HCT116 (cell line): ENCODE results near the gene SLC38A8. TPM values are rescaled to one million over a fixed set of nuclear protein-coding genes. Genes with fewer than 3 reads are reported as not detected.

Experiments used
- ATAC-seq: fragments of 200-7000 bp; cut with Tn5 transposase; 2 replicates; pipeline ENCODE4 v1.9.1; 2020; ENCODE audit warnings: mild to moderate bottlenecking, moderate library complexity
- BruUV-seq: library from RNA; stranded (reverse); fragments of 400-500 nt; replicated peaks from 2 replicates; lab custom pipeline; 2021; lab: Mats Ljungman, UMichigan
- CTCF ChIA-PET: fragments of 300-600 bp; sonication (Branson Sonifier 250); formaldehyde crosslinking; loops from one replicate; lab custom pipeline; 2021; ENCODE audit warnings: antibody characterized with exemption; lab: Charles Lee
- POLR2A ChIA-PET: fragments of 300-600, 350-600 bp; sonication (Branson Sonifier 250); formaldehyde crosslinking; loops from one replicate; lab custom pipeline; 2021; ENCODE audit warnings: antibody characterized with exemption; lab: Charles Lee
- RAD21 ChIA-PET, 2 experiments: fragments of 300-600 bp; sonication (Branson Sonifier 250); formaldehyde crosslinking; loops; one replicate each; lab custom pipeline; 2023; ENCODE audit warnings: low total read pairs in 2 of 2; ENCODE audit not compliant: uncharacterized antibody in 2 of 2, unreplicated experiment in 2 of 2, low non-redundant PET in 1 of 2; lab: Charles Lee
- DNase-seq: peaks from one replicate; pipeline ENCODE4 v3.0.0-alpha.2; 2010; ENCODE audit warnings: low read depth, low spot score
- H2AFZ ChIP-seq: fragments of 200-600 bp; shearing (Covaris generic), sonication (generic); 2 replicates; pipeline ENCODE4 v1.6.1; 2017; ENCODE audit warnings: low read depth, mixed run types, mixed read lengths, antibody characterized with exemption, low read length; ENCODE audit not compliant: poor library complexity, severe bottlenecking
- H3K27ac ChIP-seq: 2 replicates; pipeline ENCODE4 v1.5.1; 2012; ENCODE audit warnings: low read depth, low read length
- H3K27me3 ChIP-seq: fragments of 200-600 bp; sonication (generic); 2 replicates; pipeline ENCODE4 v1.6.1; 2016; ENCODE audit warnings: mixed run types, low read length, mixed read lengths; ENCODE audit not compliant: insufficient read depth
- H3K36me3 ChIP-seq, 2 experiments: fragments of 200-500 bp in 1 of 2; fragments of 200-600 bp in 1 of 2; sonication (Bioruptor generic) in 1 of 2; sonication (generic) in 1 of 2; 2 replicates each; pipeline versions ENCODE4 v1.5.1 to v1.6.1; 2014 to 2016; ENCODE audit warnings: low read length in 2 of 2, inconsistent platforms in 1 of 2, mixed read lengths in 1 of 2, mixed run types in 1 of 2; ENCODE audit not compliant: insufficient read depth in 2 of 2, control insufficient read depth in 1 of 2
- H3K4me1 ChIP-seq, 2 experiments: fragments of 200-600 bp in 1 of 2; sonication (generic) in 1 of 2; 2 replicates each; pipeline versions ENCODE4 v1.5.1 to v1.6.1; 2012 to 2017; ENCODE audit warnings: low read length in 2 of 2, inconsistent platforms in 1 of 2, mild to moderate bottlenecking in 1 of 2, mixed read lengths in 1 of 2, mixed run types in 1 of 2, moderate library complexity in 1 of 2; ENCODE audit not compliant: insufficient read depth in 2 of 2, control insufficient read depth in 1 of 2
- H3K4me2 ChIP-seq: fragments of 200-600 bp; sonication (generic); 2 replicates; pipeline ENCODE4 v1.6.1; 2017; ENCODE audit warnings: mixed run types, low read length, mixed read lengths
- H3K4me3 ChIP-seq, 2 experiments: fragments of 200-600 bp in 1 of 2; sonication (generic) in 1 of 2; replicated peaks in 1 of 2; 2 replicates each; pipeline ENCODE4 v1.5.1; 2011 to 2016; ENCODE audit warnings: low read length in 2 of 2, control low read depth in 1 of 2, low read depth in 1 of 2, mild to moderate bottlenecking in 1 of 2, mixed read lengths in 1 of 2, mixed run types in 1 of 2
- H3K79me2 ChIP-seq: fragments of 200-600 bp; sonication (generic); 2 replicates; pipeline ENCODE4 v1.6.1; 2017; ENCODE audit warnings: mild to moderate bottlenecking, mixed run types, low read length, moderate library complexity, mixed read lengths; ENCODE audit not compliant: insufficient read depth
- H3K9ac ChIP-seq: fragments of 200-600 bp; sonication (generic); 2 replicates; pipeline ENCODE4 v1.6.1; 2016; ENCODE audit warnings: low read length, mixed read lengths
- H3K9me2 ChIP-seq: fragments of 200-600 bp; sonication (generic), shearing (Covaris generic); 2 replicates; pipeline ENCODE4 v1.6.1; 2017; ENCODE audit warnings: mixed run types, mild to moderate bottlenecking, moderate library complexity; ENCODE audit not compliant: insufficient read depth
- H3K9me3 ChIP-seq, 2 experiments: fragments of 200-500 bp in 1 of 2; fragments of 200-600 bp in 1 of 2; sonication (Bioruptor generic) in 1 of 2; sonication (generic) in 1 of 2; 2 replicates each; pipeline ENCODE4 v1.6.1; 2014 to 2017; ENCODE audit warnings: low read length in 2 of 2, mixed read lengths in 2 of 2, inconsistent platforms in 1 of 2, low read depth in 1 of 2, mild to moderate bottlenecking in 1 of 2, mixed run types in 1 of 2, moderate library complexity in 1 of 2; ENCODE audit not compliant: control insufficient read depth in 1 of 2, insufficient read depth in 1 of 2
- H4K20me1 ChIP-seq: fragments of 200-600 bp; sonication (generic), shearing (Covaris generic); 2 replicates; pipeline ENCODE4 v1.6.1; 2017; ENCODE audit warnings: mixed run types, mild to moderate bottlenecking, moderate library complexity; ENCODE audit not compliant: insufficient read depth
- EZH2 ChIP-seq: fragments of 200-600 bp; sonication (generic); IDR thresholded peaks from 2 replicates; pipeline ENCODE4 v1.6.1; 2017; ENCODE audit warnings: antibody characterized with exemption, mixed run types
- EZH2phosphoT487 ChIP-seq: fragments of 200-600 bp; IDR thresholded peaks from 2 replicates; pipeline ENCODE4 v1.6.1; 2018; ENCODE audit warnings: antibody characterized with exemption, borderline replicate concordance
- RAD21 ChIP-seq: IDR thresholded peaks from 2 replicates; pipeline ENCODE4 v1.6.1; 2012; ENCODE audit warnings: low read depth, mild to moderate bottlenecking
- SIN3A ChIP-seq: IDR thresholded peaks from 2 replicates; pipeline ENCODE4 v1.6.1; 2012; ENCODE audit warnings: low read depth
- SP1 ChIP-seq: IDR thresholded peaks from 2 replicates; pipeline ENCODE4 v1.6.1; 2012; ENCODE audit warnings: low read depth
- ZFX ChIP-seq: fragments of 450-650 bp; IDR thresholded peaks from 2 replicates; pipeline ENCODE4 v1.6.1; 2017
- intact Hi-C: fragments of 100-400 bp; cut with micrococcal nuclease; formaldehyde crosslinking; loops from 2 replicates; pipeline ENCODE4 v1.10.0; 2022
- total RNA-seq: library from RNA; stranded (reverse); gene quantifications from one replicate; pipeline ENCODE4 v1.2.1, GENCODE V29; 2021; ENCODE audit not compliant: unreplicated experiment
- TF ChIP-seq, protein P1 (sequence below): IDR thresholded peaks from 2 replicates; pipeline ENCODE4 v1.6.1; 2012; ENCODE audit warnings: low read depth
- TF ChIP-seq, protein P2 (sequence below): IDR thresholded peaks from 2 replicates; pipeline ENCODE4 v1.6.1; 2012

SLC38A8 gene
- total RNA-seq, 1 experiment from 2014 or later: not detected

DNA sequence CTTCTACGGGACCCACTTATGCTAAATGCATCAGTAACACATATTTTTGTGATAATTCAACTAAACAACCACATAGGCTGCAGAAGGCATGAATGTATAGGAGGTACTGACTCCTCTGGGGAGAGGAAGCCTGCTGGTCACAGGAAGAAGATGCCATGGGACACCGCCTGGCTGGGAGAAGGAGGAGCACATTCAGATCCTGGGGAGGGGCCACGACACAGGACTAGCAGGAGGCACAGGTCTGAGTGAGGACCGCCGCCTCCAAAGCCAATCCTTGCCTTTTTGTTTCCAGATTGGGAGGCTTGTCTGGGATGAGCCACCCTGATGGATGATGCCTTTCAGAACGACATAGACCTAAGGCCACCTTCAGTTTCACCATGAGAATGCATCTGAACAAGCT is 39.5 kb upstream of the SLC38A8 start:
- H3K36me3 ChIP-seq: peaks cover 27 to 52% of the 10 kb centered on the region in 2 experiments
- peak; percentile 28; the same call in 1 of the 2 replicates for ATAC-seq
- H3K9me3 ChIP-seq: no peaks in the 10 kb centered on the region
- ChIA-PET POLR2A (no interaction called here), RAD21 (no interaction called here), CTCF (interaction anchor here (1.4 kb wide), 1 partner anchor 195 kb away, joined by 3 read pairs; no protein-coding TSS in a partner anchor)
- no peaks in the 10 kb centered on the region for H3K9me2 ChIP-seq
- H3K79me2 ChIP-seq: 0 out of 2 replicates have a peak, but pooled peaks cover 6% of the 10 kb centered on the region
- H3K4me1 ChIP-seq: no peaks in the 10 kb centered on the region
- H3K27ac ChIP-seq: no peak overlapping the region
- DNase-seq: no peak
- H3K4me2 ChIP-seq: no peak overlapping the region
- intact Hi-C loops: no loop called here
- H2AFZ ChIP-seq: no peak overlapping the region
- no peak overlapping the region for H3K9ac ChIP-seq
- no peaks in the 10 kb centered on the region for H3K27me3 ChIP-seq
- H3K4me3 ChIP-seq: no peak overlapping the region
- TF ChIP-seq SIN3A (no peak), EZH2 (no peak), EZH2phosphoT487 (no peak), RAD21 (no peak), ZFX (no peak), SP1 (no peak)
- TF ChIP-seq, protein P1, sequence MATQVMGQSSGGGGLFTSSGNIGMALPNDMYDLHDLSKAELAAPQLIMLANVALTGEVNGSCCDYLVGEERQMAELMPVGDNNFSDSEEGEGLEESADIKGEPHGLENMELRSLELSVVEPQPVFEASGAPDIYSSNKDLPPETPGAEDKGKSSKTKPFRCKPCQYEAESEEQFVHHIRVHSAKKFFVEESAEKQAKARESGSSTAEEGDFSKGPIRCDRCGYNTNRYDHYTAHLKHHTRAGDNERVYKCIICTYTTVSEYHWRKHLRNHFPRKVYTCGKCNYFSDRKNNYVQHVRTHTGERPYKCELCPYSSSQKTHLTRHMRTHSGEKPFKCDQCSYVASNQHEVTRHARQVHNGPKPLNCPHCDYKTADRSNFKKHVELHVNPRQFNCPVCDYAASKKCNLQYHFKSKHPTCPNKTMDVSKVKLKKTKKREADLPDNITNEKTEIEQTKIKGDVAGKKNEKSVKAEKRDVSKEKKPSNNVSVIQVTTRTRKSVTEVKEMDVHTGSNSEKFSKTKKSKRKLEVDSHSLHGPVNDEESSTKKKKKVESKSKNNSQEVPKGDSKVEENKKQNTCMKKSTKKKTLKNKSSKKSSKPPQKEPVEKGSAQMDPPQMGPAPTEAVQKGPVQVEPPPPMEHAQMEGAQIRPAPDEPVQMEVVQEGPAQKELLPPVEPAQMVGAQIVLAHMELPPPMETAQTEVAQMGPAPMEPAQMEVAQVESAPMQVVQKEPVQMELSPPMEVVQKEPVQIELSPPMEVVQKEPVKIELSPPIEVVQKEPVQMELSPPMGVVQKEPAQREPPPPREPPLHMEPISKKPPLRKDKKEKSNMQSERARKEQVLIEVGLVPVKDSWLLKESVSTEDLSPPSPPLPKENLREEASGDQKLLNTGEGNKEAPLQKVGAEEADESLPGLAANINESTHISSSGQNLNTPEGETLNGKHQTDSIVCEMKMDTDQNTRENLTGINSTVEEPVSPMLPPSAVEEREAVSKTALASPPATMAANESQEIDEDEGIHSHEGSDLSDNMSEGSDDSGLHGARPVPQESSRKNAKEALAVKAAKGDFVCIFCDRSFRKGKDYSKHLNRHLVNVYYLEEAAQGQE: no peak
- TF ChIP-seq, protein P2, sequence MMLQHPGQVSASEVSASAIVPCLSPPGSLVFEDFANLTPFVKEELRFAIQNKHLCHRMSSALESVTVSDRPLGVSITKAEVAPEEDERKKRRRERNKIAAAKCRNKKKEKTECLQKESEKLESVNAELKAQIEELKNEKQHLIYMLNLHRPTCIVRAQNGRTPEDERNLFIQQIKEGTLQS: no peak
- no TSS peak for BruUV-seq
- no peaks in the 10 kb centered on the region for H4K20me1 ChIP-seq
